SK-N-MC (cell line): ENCODE results near the gene NCK2.

ENCODE experiments used
- EZH2 ChIP-seq: fragments of 200-600 bp; sonication (generic); IDR thresholded peaks from one replicate; pipeline ENCODE4 v1.6.1; 2017; ENCODE audit warnings: antibody characterized with exemption
- FOXP2 ChIP-seq: optimal IDR thresholded peaks from 2 replicates; pipeline ENCODE3; 2011; ENCODE audit warnings: mild to moderate bottlenecking, moderate library complexity; ENCODE audit not compliant: insufficient read depth; ENCODE audit errors: extremely low read length, control extremely low read depth
- POLR2AphosphoS5 ChIP-seq: IDR thresholded peaks from 2 replicates; pipeline ENCODE4 v1.6.1; 2012; ENCODE audit warnings: mild to moderate bottlenecking, low read depth, low read length, borderline replicate concordance

- no peak for TF ChIP-seq FOXP2
- TF ChIP-seq POLR2AphosphoS5 = no peak
- no peak for TF ChIP-seq EZH2
Measured at GRCh38 chr2:105697781-105698449, 46.8 kb upstream of the NCK2 start.
